T-helper 22 cell (primary cell): ENCODE data around the gene FKBP8.
"Not testable (repeated sequence)": the region's sequence is repeated elsewhere in the genome, so short reads cannot be mapped to it uniquely, and the experiment has no call there.

ENCODE experiments used
- DNase-seq: peaks from one replicate; pipeline ENCODE4 v3.0.0-alpha.2; 2020; ENCODE audit warnings: low read depth

The FKBP8 gene

DNA sequence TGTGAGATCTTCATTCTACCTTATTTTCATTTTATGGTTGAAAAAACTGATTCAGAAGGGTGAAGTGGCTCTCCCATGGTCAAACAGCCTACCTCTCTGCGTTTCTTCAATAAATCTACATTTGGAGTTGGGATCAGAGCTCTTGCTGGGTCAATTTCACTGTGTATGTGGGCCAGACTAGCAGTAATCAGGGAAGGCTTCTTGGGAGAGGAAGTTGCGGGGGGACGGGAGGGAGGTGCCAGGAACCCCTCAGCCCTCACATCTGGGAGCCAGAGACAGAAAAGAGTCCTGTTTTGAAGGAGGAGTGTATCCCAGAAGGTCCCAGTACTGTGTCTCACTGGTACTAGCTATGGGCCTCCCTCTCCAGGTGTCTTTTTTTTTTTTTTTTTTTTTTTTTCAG lies 15.2 kb upstream of the FKBP8 start:
- DNase-seq: no peak

DNA sequence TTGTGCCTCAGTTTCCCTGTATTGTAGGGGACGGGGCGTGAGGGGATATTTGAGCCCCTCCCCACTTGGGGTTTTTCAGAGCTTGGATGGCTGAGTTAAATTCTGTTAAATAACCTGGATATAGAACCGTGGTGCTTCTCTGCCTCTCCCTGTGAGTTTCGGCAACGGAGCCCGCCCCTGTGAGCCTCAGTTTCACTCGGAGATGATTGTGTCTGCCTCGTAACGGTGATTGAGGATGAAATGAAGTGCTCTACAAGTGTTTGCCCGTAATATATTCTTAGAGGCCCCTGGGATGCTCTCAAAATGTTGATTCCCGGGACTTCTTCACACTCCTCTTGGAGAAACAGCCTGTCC lies 14.8 kb upstream of the FKBP8 start:
- no peak for DNase-seq

DNA sequence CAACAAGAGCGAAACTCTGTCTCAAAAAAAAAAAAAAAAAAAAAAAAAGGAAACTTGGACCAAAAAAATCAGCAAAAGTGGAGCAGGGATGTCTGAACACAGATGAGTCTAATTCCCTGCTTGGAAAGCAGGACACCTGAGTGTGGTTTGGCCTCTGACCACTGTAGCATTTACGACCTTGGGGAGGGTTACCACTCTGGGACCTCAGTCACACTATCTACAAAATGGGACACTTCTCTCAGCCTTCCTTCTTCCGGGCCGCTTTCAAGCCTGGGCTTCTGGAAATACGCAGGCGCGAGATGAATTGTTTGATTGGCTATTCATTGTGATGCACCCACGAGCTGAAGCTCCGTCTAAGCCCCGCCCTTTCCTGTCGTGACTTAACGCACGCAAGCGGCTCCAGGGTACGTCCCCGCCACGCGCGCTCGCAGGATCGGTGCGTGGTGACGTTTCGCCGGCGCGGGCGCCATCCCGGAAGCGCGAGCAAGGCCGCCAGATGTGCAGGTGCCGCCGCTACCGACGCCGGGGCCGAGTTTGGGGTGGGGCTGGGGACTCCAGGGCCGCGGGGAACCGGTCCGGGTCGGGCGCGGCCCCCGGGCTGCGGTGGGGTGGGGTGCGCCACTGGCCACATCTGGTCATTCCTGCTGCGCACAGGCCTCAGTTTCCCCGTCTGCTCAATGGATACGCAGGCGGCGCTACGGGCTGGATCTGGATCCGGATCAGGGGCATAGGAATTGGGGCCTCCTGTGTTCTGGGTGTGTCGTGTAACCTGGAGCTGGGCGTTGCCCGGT lies 14.2 kb upstream of the FKBP8 start, which contains the start of gene KXD1:
KXD1 (plus strand) TSS at position 460 of the 791 bp plus-strand sequence. CDS start 4,187 bp downstream, outside the sequence.
- peak; percentile 98 for DNase-seq

GRCh38 chr19:18551631-18552030 lies 8.3 kb upstream of the FKBP8 start:
- no peak for DNase-seq

DNA sequence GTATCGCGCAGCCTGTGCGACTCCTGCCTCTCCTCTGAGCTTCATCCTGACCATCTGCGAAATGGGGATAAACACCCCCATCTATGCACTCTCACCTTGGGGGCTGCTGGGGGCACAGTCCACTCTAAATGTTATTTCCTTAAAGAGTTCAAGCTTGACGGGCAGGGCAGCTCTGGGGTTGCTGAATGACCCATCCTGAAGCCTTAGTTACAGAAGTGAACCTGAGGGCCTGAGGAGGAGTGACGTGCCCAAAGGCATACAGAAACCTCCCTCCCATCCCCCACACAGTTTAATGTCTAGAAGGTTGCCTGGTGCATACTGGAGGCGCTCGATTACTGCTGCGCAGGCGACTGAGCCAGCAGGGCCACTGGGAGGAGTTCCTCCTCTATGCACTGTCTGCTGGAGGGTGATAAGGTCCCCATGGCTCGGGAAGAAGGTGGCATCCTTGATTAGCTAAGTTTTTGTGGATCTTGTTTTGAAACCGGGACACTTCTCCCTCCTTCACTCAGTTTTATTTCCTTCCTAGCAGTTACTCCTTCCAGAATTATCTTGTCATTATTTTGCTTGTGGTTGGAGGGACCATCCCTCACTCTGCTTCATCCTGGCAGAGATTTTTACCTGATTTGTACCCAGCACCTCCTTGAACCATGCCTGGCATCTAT lies 572 bp upstream of the FKBP8 start:
- DNase-seq: peak; percentile 64

DNA sequence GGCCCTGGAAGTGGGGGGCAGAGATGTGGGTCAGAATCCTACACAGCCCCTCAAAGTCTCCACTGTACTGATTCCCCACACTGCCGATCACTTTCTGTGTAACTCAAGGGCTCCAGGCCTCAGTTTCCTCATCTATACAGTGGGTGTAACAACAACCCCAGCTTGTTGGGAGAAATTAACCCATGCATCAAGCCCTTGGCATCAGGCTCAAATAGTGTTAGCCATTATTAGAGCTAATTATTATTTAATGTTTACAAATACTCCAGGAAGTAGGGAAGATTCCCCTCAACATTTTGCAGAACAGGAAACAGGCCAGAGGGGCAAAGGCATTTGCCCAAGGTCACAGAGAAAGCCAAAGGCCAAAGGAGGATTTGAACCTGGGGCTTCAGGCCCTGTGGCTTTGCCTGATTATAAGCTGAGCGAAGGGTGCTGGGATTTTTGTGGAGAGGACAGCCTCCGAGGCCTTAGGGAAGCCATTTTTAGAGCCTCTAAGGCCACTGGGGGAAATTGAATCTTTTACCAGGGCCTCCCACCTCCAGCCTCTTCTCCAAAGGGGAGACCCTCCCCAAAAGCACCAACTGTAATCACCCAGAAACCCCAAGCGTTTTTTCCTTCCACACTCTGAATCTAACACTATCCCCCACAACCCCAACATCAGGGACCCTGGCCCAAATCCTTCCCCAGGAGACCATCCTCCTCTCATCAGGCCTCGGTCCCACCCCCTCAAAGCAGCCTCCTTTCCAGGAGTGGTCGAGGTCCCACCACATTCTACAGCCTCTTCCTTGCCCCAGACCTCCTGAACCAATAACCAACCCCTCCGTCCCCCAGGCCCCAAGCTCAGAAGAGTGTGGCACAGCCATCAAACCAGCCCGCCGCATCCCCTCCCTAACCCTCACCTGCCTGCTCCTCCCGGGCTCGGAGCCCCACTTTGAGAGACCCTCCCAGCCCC lies 1.1 kb downstream of the FKBP8 start:
- DNase-seq: no peak

DNA sequence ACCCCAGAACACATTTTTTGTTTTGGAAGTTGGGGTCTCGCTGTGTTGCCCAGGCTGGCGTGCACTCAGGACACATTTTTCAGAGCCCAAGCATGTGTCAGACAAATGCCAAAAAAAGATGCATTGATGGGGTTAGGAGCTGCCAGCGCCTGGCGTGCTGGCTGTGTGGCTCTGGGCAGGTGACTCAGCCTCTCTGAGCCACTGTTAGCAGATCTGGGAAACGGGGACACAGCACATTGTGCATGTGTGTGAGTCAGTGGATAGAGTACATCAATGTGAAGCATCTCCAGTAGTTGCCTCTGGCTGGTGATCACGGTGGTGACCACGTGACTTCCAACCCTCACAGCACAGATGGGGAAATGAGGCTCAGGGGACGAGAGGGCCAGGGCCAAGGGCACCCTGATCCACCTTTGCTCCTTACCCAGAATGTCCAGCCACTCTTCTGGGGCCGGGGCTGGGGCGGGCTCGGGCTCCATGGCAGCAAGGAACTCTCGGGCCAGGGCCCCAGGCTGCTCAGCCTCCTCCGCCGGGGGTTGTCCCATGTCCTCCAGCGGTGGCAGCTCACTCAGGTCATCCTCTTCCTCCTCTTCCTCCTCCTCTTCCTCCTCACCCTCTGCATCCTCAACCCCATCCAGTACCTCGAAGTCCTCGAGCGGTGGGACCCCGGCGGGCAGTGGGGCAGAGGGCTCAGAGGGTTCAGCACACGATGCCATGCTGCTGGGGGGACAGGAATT lies 1.9 kb downstream of the FKBP8 start:
- no peak for DNase-seq

DNA sequence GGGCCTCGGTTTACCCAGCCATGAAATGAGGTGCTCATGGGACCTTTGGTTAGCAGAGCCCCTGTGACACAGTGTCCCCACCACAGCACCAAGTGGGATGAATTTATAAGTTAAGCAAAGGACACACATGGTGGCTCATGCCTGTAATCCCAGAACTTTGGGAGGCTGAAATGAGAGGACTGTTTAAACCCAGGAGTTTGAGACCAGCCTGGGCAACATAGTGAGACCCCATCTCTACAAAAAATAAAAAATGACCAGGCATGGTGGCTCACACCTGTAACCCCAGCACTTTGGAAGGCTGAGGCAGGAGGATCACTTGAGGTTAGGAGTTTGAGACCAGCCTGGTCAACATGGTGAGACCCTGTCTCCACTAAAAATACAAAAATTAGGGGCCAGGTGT lies 3.2 kb downstream of the FKBP8 start:
- DNase-seq: not testable (repeated sequence)

DNA sequence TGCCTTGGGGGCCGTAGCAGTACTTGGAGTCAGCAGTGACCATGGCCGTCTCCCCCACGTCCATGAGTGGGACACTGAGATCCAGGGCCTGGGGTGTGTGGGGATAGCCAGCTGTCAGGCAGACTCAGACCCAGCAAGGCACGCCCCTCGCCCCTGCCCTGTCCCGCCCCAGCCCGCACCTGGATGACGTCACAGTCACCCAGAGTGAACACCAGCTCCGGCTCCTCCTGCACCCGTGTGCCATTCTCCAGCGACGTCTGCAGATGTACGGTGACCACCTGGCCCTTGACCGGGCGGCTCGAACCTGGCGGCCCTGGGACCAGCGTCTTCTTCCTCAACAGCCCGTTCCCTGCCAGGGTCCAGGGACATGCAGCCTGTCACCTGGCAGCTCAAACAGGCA lies 4.0 kb downstream of the FKBP8 start:
- no peak for DNase-seq

DNA sequence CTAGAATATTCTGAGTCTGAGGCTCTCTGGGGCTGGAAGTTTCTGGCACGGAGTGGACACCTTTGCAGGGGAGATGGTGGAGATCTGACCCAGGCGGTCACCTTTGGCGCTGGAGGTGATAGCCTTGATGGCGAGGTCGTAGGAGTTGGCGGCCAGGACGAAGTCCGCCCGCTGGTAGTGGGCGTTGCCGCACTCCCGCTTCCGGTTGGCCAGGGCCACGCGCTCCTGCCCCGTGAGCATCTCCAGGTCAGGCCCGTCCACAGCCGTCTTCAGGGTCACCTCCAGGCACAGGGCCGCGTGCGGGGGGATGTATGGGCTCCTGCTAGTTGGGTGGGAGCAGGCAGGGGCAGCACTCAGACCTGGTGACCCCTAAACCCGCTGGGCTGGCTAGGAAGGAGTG lies 5.3 kb downstream of the FKBP8 start:
- no peak for DNase-seq

DNA sequence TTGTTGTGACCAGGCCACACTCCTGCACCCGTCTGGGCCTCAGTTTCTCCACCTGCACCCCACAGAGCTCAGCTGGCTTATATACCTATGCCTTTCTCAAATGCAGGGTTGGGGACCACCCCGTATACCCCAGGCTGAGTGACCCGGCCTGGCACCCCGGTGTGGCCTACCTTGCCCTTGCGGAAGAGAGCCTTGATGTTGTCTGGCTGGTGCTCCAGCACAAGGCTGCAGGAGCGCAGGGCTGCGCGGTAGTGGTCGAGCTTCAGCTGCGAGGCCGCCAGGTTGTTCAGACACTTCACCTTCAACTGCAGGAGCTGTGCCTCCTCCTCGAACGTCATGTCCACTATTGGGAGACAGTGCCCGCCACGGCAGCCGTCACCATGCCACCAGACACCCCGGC lies 5.9 kb downstream of the FKBP8 start:
- DNase-seq: no peak

GRCh38 chr19:18536475-18536874 lies 6.9 kb downstream of the FKBP8 start:
- no peak for DNase-seq

GRCh38 chr19:18533058-18533457 lies 10.3 kb downstream of the FKBP8 start:
- DNase-seq: no peak

DNA sequence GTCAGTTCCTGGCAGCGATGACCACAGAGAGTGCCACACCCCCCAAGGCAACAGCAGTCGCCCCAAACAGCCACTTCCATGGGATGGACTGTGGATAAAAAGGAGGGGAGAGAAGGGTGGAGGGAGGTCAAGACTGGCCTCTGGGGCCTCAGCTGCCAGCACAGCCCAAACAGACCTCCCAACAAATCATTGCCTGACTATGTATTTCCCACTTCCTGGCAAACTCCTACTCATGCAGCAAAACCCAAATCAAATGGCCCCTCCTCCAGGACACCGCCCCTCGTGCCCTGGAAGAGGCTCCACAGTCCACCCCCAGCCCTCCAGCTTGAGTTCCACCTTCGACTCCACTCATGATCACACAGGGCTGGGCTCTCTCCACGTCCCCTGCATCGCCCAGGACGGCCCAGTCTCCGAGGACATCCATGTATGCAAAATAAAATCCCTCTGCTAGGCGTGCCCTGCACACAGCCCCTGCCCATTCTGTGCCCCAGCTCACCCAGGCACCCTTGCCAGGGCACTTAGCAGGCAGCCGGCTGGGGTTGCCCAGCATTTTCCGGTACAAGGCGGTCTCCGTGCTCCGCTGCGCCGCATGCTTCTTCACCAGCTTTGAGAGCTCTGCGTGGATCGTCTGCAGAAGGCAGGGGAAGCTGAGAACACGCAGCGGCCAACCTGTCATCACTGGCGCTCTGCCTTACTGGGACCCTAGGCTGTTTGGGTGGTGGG lies 11.0 kb downstream of the FKBP8 start:
- DNase-seq: no peak

DNA sequence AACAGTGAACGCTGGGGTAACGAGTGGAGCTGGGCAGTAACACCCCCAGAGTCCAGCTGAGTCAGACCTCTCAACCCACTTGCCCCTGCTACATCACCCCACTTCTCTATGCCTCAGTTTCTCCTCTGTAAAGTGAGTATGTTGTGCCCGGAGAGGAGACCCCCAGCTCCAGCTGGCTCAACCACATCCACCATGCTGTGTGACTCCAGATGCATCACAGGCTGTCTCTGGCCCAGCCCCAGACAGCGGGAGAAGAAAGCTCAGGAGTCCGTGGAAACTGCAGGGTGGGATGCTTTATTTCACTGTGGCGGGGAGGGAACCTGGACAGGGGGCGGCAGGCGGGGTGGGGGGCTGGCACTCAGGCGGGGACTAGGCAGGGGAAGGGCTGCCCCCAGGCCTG lies 11.9 kb downstream of the FKBP8 start:
- DNase-seq: no peak

DNA sequence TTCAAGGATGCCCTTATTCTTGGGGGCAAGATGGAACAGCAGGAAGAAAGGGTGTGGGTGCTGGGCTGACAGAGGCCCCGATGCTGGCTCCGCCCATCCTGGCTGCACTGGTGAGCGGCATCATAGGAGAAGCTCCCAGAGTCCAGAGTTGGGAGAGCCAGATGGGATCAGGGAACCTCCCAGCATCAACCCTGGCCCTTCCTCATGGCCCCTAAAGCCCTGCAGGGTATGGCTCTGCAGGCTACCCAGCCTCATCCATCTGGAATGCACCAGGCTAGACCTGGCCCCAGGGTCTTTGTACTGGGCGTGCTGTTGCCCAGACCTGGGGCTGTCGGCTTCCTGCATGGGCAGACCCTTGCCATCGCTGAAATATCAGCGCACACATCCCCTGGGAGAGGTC lies 13.6 kb downstream of the FKBP8 start:
- no peak for DNase-seq

- DNase-seq: no peak
Observed at GRCh38 chr19:18526316-18526715, 17.1 kb downstream of the FKBP8 start.

- DNase-seq: no peak
Observed at GRCh38 chr19:18523841-18524240, 19.5 kb downstream of the FKBP8 start.

- not testable (repeated sequence) for DNase-seq
Observed at GRCh38 chr19:18522862-18523440, 20.4 kb downstream of the FKBP8 start.

DNA sequence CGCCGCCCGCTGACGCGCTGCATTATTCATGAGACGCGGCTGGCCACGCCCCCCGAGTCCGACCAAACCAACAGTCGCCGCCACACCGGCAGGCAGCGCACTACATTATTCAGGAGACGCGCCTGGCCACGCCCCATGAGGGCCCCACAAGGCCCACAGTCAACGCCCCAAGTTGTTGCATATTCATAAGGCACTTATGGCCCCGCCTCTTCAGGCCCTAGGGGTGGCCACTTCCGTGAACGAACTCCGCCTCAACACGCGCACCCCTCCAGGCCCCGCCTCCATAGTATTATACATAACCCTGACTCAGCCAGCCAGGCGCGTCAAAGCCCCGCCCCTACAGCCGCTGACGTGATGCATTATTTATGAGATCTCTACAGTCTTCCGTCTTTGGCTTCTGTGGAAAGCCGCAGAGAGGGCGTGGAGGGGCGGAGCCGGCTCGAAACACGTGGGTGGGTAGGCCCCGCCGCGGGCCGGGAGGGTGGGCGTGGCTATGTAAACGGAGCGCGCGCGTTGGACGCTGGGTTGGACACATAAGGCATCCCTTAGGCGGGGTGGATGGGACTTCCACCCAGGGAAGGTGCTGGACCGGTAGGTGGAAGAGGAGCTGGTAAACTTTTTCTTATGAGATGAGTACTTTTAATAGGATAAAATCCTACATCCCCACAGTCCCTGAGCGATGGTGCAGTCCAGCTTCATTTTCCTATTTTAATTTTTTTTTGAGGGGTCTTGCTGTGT lies 21.1 kb downstream of the FKBP8 start:
- DNase-seq: peak; percentile 100
